Mesenchymal stem cell (in vitro differentiated cells and primary cell): ENCODE data around the gene HEG1.

Experiments
- DNase-seq: peaks from one replicate; pipeline ENCODE4 v3.0.0-alpha.2; 2013
- H2AFZ ChIP-seq: one replicate; pipeline ENCODE4 v1.6.1; 2013; ENCODE audit warnings: low read depth, mild to moderate bottlenecking, control low read depth, inconsistent platforms, low read length, moderate library complexity
- H2AK5ac ChIP-seq: 2 replicates; pipeline ENCODE4 v1.6.1; 2013; ENCODE audit warnings: low read length, moderate library complexity, mild to moderate bottlenecking, inconsistent platforms; ENCODE audit not compliant: severe bottlenecking
- H2BK120ac ChIP-seq: one replicate; pipeline ENCODE4 v1.6.1; 2013; ENCODE audit warnings: low read depth, mild to moderate bottlenecking, inconsistent platforms, low read length, moderate library complexity
- H2BK12ac ChIP-seq, 2 experiments: one replicate each; pipeline ENCODE4 v1.6.1; 2013; ENCODE audit warnings: inconsistent platforms in 2 of 2, low read length in 2 of 2, mild to moderate bottlenecking in 2 of 2, moderate library complexity in 2 of 2, control low read depth in 1 of 2
- H2BK15ac ChIP-seq: one replicate; pipeline ENCODE4 v1.6.1; 2013; ENCODE audit warnings: mild to moderate bottlenecking, low read depth, inconsistent platforms; ENCODE audit not compliant: poor library complexity, severe bottlenecking
- H2BK5ac ChIP-seq: 2 replicates; pipeline ENCODE4 v1.6.1; 2013; ENCODE audit warnings: low read depth, mild to moderate bottlenecking, low read length, control low read depth, inconsistent platforms; ENCODE audit not compliant: poor library complexity, severe bottlenecking
- H3K14ac ChIP-seq, 2 experiments: one replicate each; pipeline ENCODE4 v1.6.1; 2013; ENCODE audit warnings: inconsistent platforms in 2 of 2, low read length in 2 of 2, control low read depth in 1 of 2, mild to moderate bottlenecking in 1 of 2, moderate library complexity in 1 of 2
- H3K18ac ChIP-seq, 2 experiments: one replicate each; pipeline ENCODE4 v1.6.1; 2013; ENCODE audit warnings: inconsistent platforms in 2 of 2, low read length in 2 of 2, control low read depth in 1 of 2, low read depth in 1 of 2, mild to moderate bottlenecking in 1 of 2
- H3K23ac ChIP-seq, 2 experiments: one replicate each; pipeline ENCODE4 v1.6.1; 2013; ENCODE audit warnings: inconsistent platforms in 2 of 2, low read length in 2 of 2, mild to moderate bottlenecking in 2 of 2, moderate library complexity in 2 of 2, control low read depth in 1 of 2
- H3K27ac ChIP-seq: 2 replicates; pipeline ENCODE4 v1.5.1; 2013; ENCODE audit warnings: mild to moderate bottlenecking, moderate library complexity, low read length, control low read depth, inconsistent platforms; ENCODE audit not compliant: poor library complexity, severe bottlenecking
- H3K27me3 ChIP-seq, 2 experiments: 2 replicates each; pipeline versions ENCODE4 v1.6.1 to v1.7.0; 2013; ENCODE audit warnings: low read length in 2 of 2, mild to moderate bottlenecking in 2 of 2, moderate library complexity in 2 of 2, control low read depth in 1 of 2, inconsistent platforms in 1 of 2; ENCODE audit not compliant: control insufficient read depth in 1 of 2, insufficient read depth in 1 of 2
- H3K36me3 ChIP-seq, 2 experiments: 2 replicates each; pipeline versions ENCODE4 v1.6.1 to v1.7.0; 2013; ENCODE audit warnings: low read length in 2 of 2, control low read depth in 1 of 2, inconsistent platforms in 1 of 2, low read depth in 1 of 2, mild to moderate bottlenecking in 1 of 2; ENCODE audit not compliant: insufficient read depth in 2 of 2, control insufficient read depth in 1 of 2
- H3K4ac ChIP-seq, 2 experiments: one replicate each; pipeline ENCODE4 v1.6.1; 2013; ENCODE audit warnings: inconsistent platforms in 2 of 2, low read length in 2 of 2, mild to moderate bottlenecking in 2 of 2, moderate library complexity in 2 of 2, control low read depth in 1 of 2, low read depth in 1 of 2
- H3K4me1 ChIP-seq: 2 replicates; pipeline ENCODE4 v1.6.1; 2013; ENCODE audit warnings: low read depth, low read length, control low read depth; ENCODE audit not compliant: control insufficient read depth, insufficient read depth
- H3K4me2 ChIP-seq: 2 replicates; pipeline ENCODE4 v1.6.1; 2013; ENCODE audit warnings: low read length, mild to moderate bottlenecking, inconsistent platforms; ENCODE audit not compliant: poor library complexity, severe bottlenecking
- H3K4me3 ChIP-seq, 2 experiments: 2 replicates each; pipeline versions ENCODE4 v1.5.1 to v1.7.0; 2013; ENCODE audit warnings: low read length in 2 of 2, mild to moderate bottlenecking in 2 of 2, control low read depth in 1 of 2, low read depth in 1 of 2; ENCODE audit not compliant: insufficient read depth in 1 of 2
- H3K79me1 ChIP-seq: replicated peaks from 2 replicates; pipeline ENCODE4 v1.6.1; 2013; ENCODE audit warnings: mild to moderate bottlenecking, control low read depth, low read length, inconsistent platforms; ENCODE audit not compliant: poor library complexity, severe bottlenecking
- H3K9ac ChIP-seq: 2 replicates; pipeline ENCODE4 v1.7.0; 2013; ENCODE audit warnings: mild to moderate bottlenecking, low read length, moderate library complexity
- H3K9me3 ChIP-seq: 2 replicates; pipeline ENCODE4 v1.7.0; 2013; ENCODE audit warnings: mild to moderate bottlenecking, low read length; ENCODE audit not compliant: control insufficient read depth
- H4K8ac ChIP-seq: one replicate; pipeline ENCODE4 v1.6.1; 2013; ENCODE audit warnings: inconsistent platforms, mild to moderate bottlenecking, low read length, moderate library complexity
- H4K91ac ChIP-seq: one replicate; pipeline ENCODE4 v1.6.1; 2013; ENCODE audit warnings: mild to moderate bottlenecking, low read length, inconsistent platforms
- WGBS: methylation state at CpG from one replicate; pipeline ENCODE4 v1.1.7; 2013; ENCODE audit warnings: mixed read lengths; 5-methylcytosine and 5-hydroxymethylcytosine counted together

HEG1 gene

GRCh38 chr3:124972457-124972856, 83.3 kb downstream of the HEG1 start:
- no peak overlapping the region for H3K23ac ChIP-seq
- no peaks in the 10 kb centered on the region for H3K27me3 ChIP-seq
- H3K4ac ChIP-seq: no peak overlapping the region
- no peak overlapping the region for H3K18ac ChIP-seq
- no peak overlapping the region for H2AFZ ChIP-seq
- H2BK120ac ChIP-seq: no peak overlapping the region
- H3K4me1 ChIP-seq: peaks cover 5% of the 10 kb centered on the region
- H4K91ac ChIP-seq: no peak overlapping the region
- no peak for DNase-seq
- peaks cover 8% of the 10 kb centered on the region for H3K79me1 ChIP-seq
- no peak overlapping the region for H3K14ac ChIP-seq
- no peaks in the 10 kb centered on the region for H3K9me3 ChIP-seq
- no peak overlapping the region for H2BK12ac ChIP-seq
- 94% methylated on average over 3 of the region's 3 CpGs for WGBS
- H2BK5ac ChIP-seq: no peak overlapping the region
- H3K4me2 ChIP-seq: no peak overlapping the region
- H4K8ac ChIP-seq: no peak overlapping the region
- H2AK5ac ChIP-seq: no peak overlapping the region
- H3K27ac ChIP-seq: no peak overlapping the region
- H3K36me3 ChIP-seq: peaks cover 50 to 96% of the 10 kb centered on the region in 2 experiments
- no peak overlapping the region for H2BK15ac ChIP-seq
- H3K9ac ChIP-seq: no peak overlapping the region
- no peak overlapping the region for H3K4me3 ChIP-seq

- Histone ChIP-seq H2BK15ac (no peak overlapping the region), H2AK5ac (peak overlapping the region; percentile 36), H3K27me3 (no peaks in the 10 kb centered on the region), H3K18ac (no peak overlapping the region), H4K91ac (no peak overlapping the region), H3K79me1 (peaks cover 12% of the 10 kb centered on the region), H3K4me1 (peaks cover 6% of the 10 kb centered on the region), H3K27ac (peak overlapping the region; percentile 34), H4K8ac (no peak overlapping the region), H2BK5ac (no peak overlapping the region), H3K4me2 (no peak overlapping the region), H3K4me3 (no peak overlapping the region), H3K4ac (no peak overlapping the region), H3K14ac (no peak overlapping the region), H2BK120ac (no peak overlapping the region), H2BK12ac (no peak overlapping the region), H3K9me3 (no peaks in the 10 kb centered on the region), H3K36me3 (peaks cover 46 to 80% of the 10 kb centered on the region in 2 experiments), H3K23ac (no peak overlapping the region), H3K9ac (no peak overlapping the region), H2AFZ (no peak overlapping the region)
- 98% methylated on average over 18 of the region's 18 CpGs for WGBS
- no peak for DNase-seq
Measured at GRCh38 chr3:124969963-124970722, 85.7 kb downstream of the HEG1 start.

- Histone ChIP-seq H2AFZ (no peak overlapping the region), H2AK5ac (no peak overlapping the region), H2BK15ac (no peak overlapping the region), H3K27ac (no peak overlapping the region), H3K9me3 (no peaks in the 10 kb centered on the region), H3K14ac (no peak overlapping the region), H3K4ac (no peak overlapping the region), H3K23ac (no peak overlapping the region), H3K4me3 (no peak overlapping the region), H4K91ac (no peak overlapping the region), H3K4me2 (no peak overlapping the region), H4K8ac (no peak overlapping the region), H3K4me1 (peaks cover 10% of the 10 kb centered on the region), H2BK5ac (no peak overlapping the region), H3K18ac (no peak overlapping the region), H3K27me3 (no peaks in the 10 kb centered on the region), H3K9ac (no peak overlapping the region), H3K79me1 (peaks cover 12% of the 10 kb centered on the region), H3K36me3 (peaks cover 45 to 71% of the 10 kb centered on the region in 2 experiments), H2BK120ac (no peak overlapping the region), H2BK12ac (no peak overlapping the region)
- 96% methylated on average over 8 of the region's 8 CpGs for WGBS
- no peak for DNase-seq
Measured at GRCh38 chr3:124969190-124969589, 86.6 kb downstream of the HEG1 start.

- Histone ChIP-seq H2BK12ac (no peak overlapping the region), H3K9me3 (no peaks in the 10 kb centered on the region), H2AFZ (no peak overlapping the region), H3K27ac (no peak overlapping the region), H3K36me3 (peaks cover 39 to 59% of the 10 kb centered on the region in 2 experiments), H3K4me3 (no peak overlapping the region), H4K8ac (no peak overlapping the region), H3K14ac (no peak overlapping the region), H2BK120ac (no peak overlapping the region), H3K79me1 (peaks cover 10% of the 10 kb centered on the region), H3K27me3 (no peaks in the 10 kb centered on the region), H3K18ac (no peak overlapping the region), H2AK5ac (no peak overlapping the region), H4K91ac (no peak overlapping the region), H3K4me1 (peaks cover 10% of the 10 kb centered on the region), H2BK5ac (no peak overlapping the region), H3K4me2 (no peak overlapping the region), H3K9ac (no peak overlapping the region), H3K23ac (no peak overlapping the region), H2BK15ac (no peak overlapping the region), H3K4ac (no peak overlapping the region)
- WGBS: 93% methylated on average over 8 of the region's 10 CpGs
- DNase-seq: no peak
Measured at GRCh38 chr3:124967964-124968363, 87.8 kb downstream of the HEG1 start.
